Stomach (tissue), 4 donors: ENCODE results near the gene KAZALD1.

ENCODE experiments used
- CTCF ChIP-seq, 7 experiments: fragments of 450-650 bp in 4 of 7; fragments of 200-600 bp in 3 of 7; sonication (generic) in 3 of 7; IDR thresholded peaks; one replicate each; pipeline ENCODE4 v1.5.1; 2016 to 2019; ENCODE audit warnings: antibody characterized with exemption in 7 of 7, control low read depth in 2 of 7, mild to moderate bottlenecking in 1 of 7
- POLR2A ChIP-seq, 4 donors: fragments of 450-650 bp; IDR thresholded peaks; one replicate each; pipeline ENCODE4 v1.6.1; 2016; ENCODE audit warnings: antibody characterized with exemption in 4 of 4, control low read depth in 2 of 4, mild to moderate bottlenecking in 1 of 4, moderate library complexity in 1 of 4
- POLR2AphosphoS5 ChIP-seq, 3 donors: sonication (generic); formaldehyde crosslinking; IDR thresholded peaks; one replicate each; pipeline ENCODE4 v1.6.1; 2016; ENCODE audit warnings: antibody characterized with exemption in 3 of 3

GRCh38 chr10:101060036-101060950 is 1.5 kb upstream of the KAZALD1 start:
- no peak for TF ChIP-seq POLR2A (IDR thresholded peaks at IDR 0.05)
- peak in 5 of 7 experiments; percentile 47 to 91 (median 83) for TF ChIP-seq CTCF (IDR thresholded peaks at IDR 0.05)
- TF ChIP-seq POLR2AphosphoS5 (IDR thresholded peaks at IDR 0.05): peak in 1 of 3 donors; percentile 38
